SK-N-SH (cell line): Measurements from ENCODE around the gene SMARCC1. TPM values are rescaled to one million over a fixed set of nuclear protein-coding genes. Genes with fewer than 3 reads are reported as not detected.

Experiments
- CTCF ChIA-PET: fragments of 300-600, 350-600 bp; formaldehyde crosslinking; extraction: SDS; loops from one replicate; lab custom pipeline; 2021; lab: Yijun Ruan, JAX
- POLR2A ChIA-PET: fragments of 350-600 bp; sonication (Branson Sonifier 250); formaldehyde crosslinking; extraction: SDS; loops from one replicate; lab custom pipeline; 2020; ENCODE audit warnings: antibody characterized with exemption, inconsistent platforms; lab: Yijun Ruan, JAX
- DNase-seq: peaks from one replicate; pipeline ENCODE4 v3.0.0; 2012
- H2AFZ ChIP-seq: fragments of 200-600 bp; sonication (generic); 2 replicates; pipeline ENCODE4 v1.8.1; 2016; ENCODE audit warnings: antibody characterized with exemption, mild to moderate bottlenecking, low read depth
- H3F3A ChIP-seq: fragments of 200-600 bp; sonication (generic); replicated peaks from 2 replicates; pipeline ENCODE3; 2016; ENCODE audit warnings: antibody characterized with exemption, mild to moderate bottlenecking; ENCODE audit not compliant: insufficient read depth
- H3K27ac ChIP-seq, 2 experiments: fragments of 200-500 bp in 1 of 2; fragments of 200-600 bp in 1 of 2; sonication (Bioruptor generic) in 1 of 2; sonication (generic), shearing (Covaris generic) in 1 of 2; 2 replicates each; pipeline versions ENCODE4 v1.5.1 to v1.6.1; 2014 to 2016; ENCODE audit warnings: low read depth in 2 of 2, inconsistent platforms in 1 of 2, low read length in 1 of 2, mild to moderate bottlenecking in 1 of 2, mixed read lengths in 1 of 2
- H3K27me3 ChIP-seq: fragments of 200-600 bp; sonication (generic), shearing (Covaris generic); 2 replicates; pipeline ENCODE4 v1.6.1; 2016; ENCODE audit warnings: mixed run types; ENCODE audit not compliant: insufficient read depth
- H3K36me3 ChIP-seq, 2 experiments: fragments of 200-500 bp in 1 of 2; fragments of 200-600 bp in 1 of 2; sonication (Bioruptor generic) in 1 of 2; sonication (generic) in 1 of 2; replicated peaks in 1 of 2; 2 replicates each; pipeline versions ENCODE3 to v1.5.1; 2014 to 2016; ENCODE audit warnings: low read length in 1 of 2, mild to moderate bottlenecking in 1 of 2; ENCODE audit not compliant: insufficient read depth in 2 of 2, control insufficient read depth in 1 of 2
- H3K4me1 ChIP-seq, 2 experiments: fragments of 200-500 bp in 1 of 2; fragments of 200-600 bp in 1 of 2; sonication (Bioruptor generic) in 1 of 2; sonication (generic), shearing (Covaris generic) in 1 of 2; 2 replicates each; pipeline versions ENCODE4 v1.5.1 to v1.6.1; 2014 to 2016; ENCODE audit warnings: low read depth in 1 of 2, low read length in 1 of 2, mixed run types in 1 of 2; ENCODE audit not compliant: insufficient read depth in 2 of 2, control insufficient read depth in 1 of 2
- H3K4me2 ChIP-seq: fragments of 200-600 bp; sonication (generic), shearing (Covaris generic); 2 replicates; pipeline ENCODE4 v1.6.1; 2017; ENCODE audit warnings: mixed run types
- H3K4me3 ChIP-seq, 2 experiments: fragments of 200-500 bp in 1 of 2; fragments of 200-600 bp in 1 of 2; sonication (Bioruptor generic) in 1 of 2; sonication (generic), shearing (Covaris generic) in 1 of 2; 2 replicates each; pipeline versions ENCODE4 v1.5.1 to v1.8.1; 2014 to 2016; ENCODE audit warnings: low read depth in 2 of 2, inconsistent platforms in 1 of 2, low read length in 1 of 2, mild to moderate bottlenecking in 1 of 2, mixed read lengths in 1 of 2, moderate library complexity in 1 of 2
- H3K79me2 ChIP-seq: fragments of 200-600 bp; sonication (generic); 2 replicates; pipeline ENCODE4 v1.8.1; 2017; ENCODE audit warnings: mild to moderate bottlenecking; ENCODE audit not compliant: insufficient read depth
- H3K9ac ChIP-seq: fragments of 200-600 bp; sonication (generic); 2 replicates; pipeline ENCODE4 v1.6.1; 2017; ENCODE audit warnings: mixed run types
- H3K9me2 ChIP-seq: fragments of 200-600 bp; sonication (generic); 2 replicates; pipeline ENCODE4 v1.6.1; 2017; ENCODE audit warnings: mixed run types
- H3K9me3 ChIP-seq: fragments of 200-600 bp; sonication (generic); 2 replicates; pipeline ENCODE4 v1.6.1; 2017; ENCODE audit warnings: mixed run types, mild to moderate bottlenecking, moderate library complexity
- H4K20me1 ChIP-seq: fragments of 200-600 bp; sonication (generic); 2 replicates; pipeline ENCODE4 v1.6.1; 2017; ENCODE audit warnings: mild to moderate bottlenecking, mixed run types; ENCODE audit not compliant: insufficient read depth
- CTCF ChIP-seq: fragments of 200-600 bp; sonication (generic); IDR thresholded peaks from 2 replicates; pipeline ENCODE4 v1.6.1; 2017; ENCODE audit warnings: antibody characterized with exemption, mild to moderate bottlenecking, moderate library complexity
- EZH2phosphoT487 ChIP-seq: fragments of 200-600 bp; sonication (generic); IDR thresholded peaks from 2 replicates; pipeline ENCODE4 v1.6.1; 2017; ENCODE audit warnings: low read depth, mixed run types, mild to moderate bottlenecking, antibody characterized with exemption, moderate library complexity, borderline replicate concordance
- FOSL2 ChIP-seq: IDR thresholded peaks from 2 replicates; pipeline ENCODE4 v1.4.0; 2012; ENCODE audit warnings: low read depth, mild to moderate bottlenecking, moderate library complexity, borderline replicate concordance
- FOXM1 ChIP-seq: IDR thresholded peaks from 2 replicates; pipeline ENCODE4 v1.4.0; 2012; ENCODE audit warnings: low read depth, mild to moderate bottlenecking
- GABPA ChIP-seq: IDR thresholded peaks from 2 replicates; pipeline ENCODE4 v1.4.0; 2012; ENCODE audit warnings: low read depth, mild to moderate bottlenecking
- GATA2 ChIP-seq: sonication (generic); formaldehyde crosslinking; IDR thresholded peaks from 2 replicates; pipeline ENCODE4 v1.5.0; 2020; ENCODE audit warnings: mild to moderate bottlenecking, missing genetic modification reagents
- JUND ChIP-seq: IDR thresholded peaks from 2 replicates; pipeline ENCODE4 v1.4.0; 2012
- MEF2A ChIP-seq: IDR thresholded peaks from 2 replicates; pipeline ENCODE4 v1.4.0; 2012; ENCODE audit warnings: low read depth, borderline replicate concordance
- MXI1 ChIP-seq: IDR thresholded peaks from 2 replicates; pipeline ENCODE4 v1.6.1; 2012; ENCODE audit warnings: mild to moderate bottlenecking, low read depth, low read length, improper control_type of control experiment
- NFIC ChIP-seq: IDR thresholded peaks from 2 replicates; pipeline ENCODE4 v1.4.0; 2012; ENCODE audit warnings: borderline replicate concordance
- RAD21 ChIP-seq: IDR thresholded peaks from 2 replicates; pipeline ENCODE4 v1.6.1; 2012; ENCODE audit warnings: mild to moderate bottlenecking, low read length
- SIN3A ChIP-seq: IDR thresholded peaks from 2 replicates; pipeline ENCODE4 v1.6.1; 2012; ENCODE audit warnings: low read depth, mild to moderate bottlenecking, low read length, moderate library complexity, borderline replicate concordance
- YY1 ChIP-seq: IDR thresholded peaks from 2 replicates; pipeline ENCODE4 v1.4.0; 2012; ENCODE audit warnings: low read depth, mild to moderate bottlenecking
- ZBTB33 ChIP-seq: IDR thresholded peaks from 2 replicates; pipeline ENCODE4 v1.4.0; 2012; ENCODE audit warnings: low read depth, borderline replicate concordance
- WGBS: methylation state at CpG from one replicate; pipeline ENCODE4 v1.1.6; 2017; ENCODE audit warnings: low lambda C conversion rate; 5-methylcytosine and 5-hydroxymethylcytosine counted together
- polyA plus RNA-seq, 3 experiments: library from polyadenylated mRNA; depleted of rRNA; stranded (reverse); fragments of >200 nt; gene quantifications; 2 replicates each; pipeline ENCODE4 v1.2.3, GENCODE V29; 2012
- TF ChIP-seq, protein P1 (sequence below): IDR thresholded peaks from 2 replicates; pipeline ENCODE4 v1.4.0; 2012; ENCODE audit warnings: low read depth, borderline replicate concordance

The SMARCC1 gene
- polyA plus RNA-seq, 1 of the 3 experiments (the other 2 are of a cell fraction), result 16.5 TPM

GRCh38 chr3:47581422-47581821, 200.3 kb downstream of the SMARCC1 start:
- peaks cover 0 to 13% of the 10 kb centered on the region in 2 experiments; a peak in 1 of 4 replicates for H3K4me1 ChIP-seq
- POLR2A ChIA-PET, result no interaction called here
- peaks cover 7% of the 10 kb centered on the region; the same call in 1 of the 2 replicates for H3K27me3 ChIP-seq
- no peaks in the 10 kb centered on the region for H4K20me1 ChIP-seq
- CTCF ChIA-PET, result no interaction called here
- H3K36me3 ChIP-seq, result peaks cover 13 to 19% of the 10 kb centered on the region in 2 experiments
- no peak for TF ChIP-seq FOXM1
- TF ChIP-seq, protein P1, sequence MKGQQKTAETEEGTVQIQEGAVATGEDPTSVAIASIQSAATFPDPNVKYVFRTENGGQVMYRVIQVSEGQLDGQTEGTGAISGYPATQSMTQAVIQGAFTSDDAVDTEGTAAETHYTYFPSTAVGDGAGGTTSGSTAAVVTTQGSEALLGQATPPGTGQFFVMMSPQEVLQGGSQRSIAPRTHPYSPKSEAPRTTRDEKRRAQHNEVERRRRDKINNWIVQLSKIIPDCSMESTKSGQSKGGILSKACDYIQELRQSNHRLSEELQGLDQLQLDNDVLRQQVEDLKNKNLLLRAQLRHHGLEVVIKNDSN, result no peak
- TF ChIP-seq GATA2 (CRISPR knock-in tag), result no peak
- no peak for TF ChIP-seq FOSL2
- TF ChIP-seq JUND, result no peak
- no peak for TF ChIP-seq EZH2phosphoT487
- no peak for TF ChIP-seq GABPA
- TF ChIP-seq SIN3A, result no peak
- no peak for TF ChIP-seq NFIC
- no peak for TF ChIP-seq RAD21
- TF ChIP-seq CTCF, result no peak
- no peak for TF ChIP-seq MXI1
- no peak for TF ChIP-seq MEF2A
- no peak for TF ChIP-seq ZBTB33
- no peak for TF ChIP-seq YY1
- no peaks in the 10 kb centered on the region for H3K9me2 ChIP-seq
- H3K9me3 ChIP-seq, result no peaks in the 10 kb centered on the region
- no peak overlapping the region for H2AFZ ChIP-seq
- WGBS, result 80% methylated on average over 2 of the region's 5 CpGs
- no peak overlapping the region for H3K4me3 ChIP-seq
- no peak overlapping the region for H3K27ac ChIP-seq
- no peaks in the 10 kb centered on the region for H3K79me2 ChIP-seq
- no peak overlapping the region for H3K9ac ChIP-seq
- H3K4me2 ChIP-seq, result no peak overlapping the region
- H3F3A ChIP-seq, result peaks cover 15% of the 10 kb centered on the region
- no peak for DNase-seq
